Nephron (organoid): ENCODE data around the gene PDCD7.
"Not testable (repeated sequence)": the region's sequence is repeated elsewhere in the genome, so short reads cannot be mapped to it uniquely, and the experiment has no call there.

Experiments
- H3K27ac Mint-ChIP-seq, 3 experiments: 2 replicates each; pipeline ENCODE4 v1.8.0; 2020; ENCODE audit warnings: mixed read lengths in 3 of 3, mild to moderate bottlenecking in 2 of 3, moderate library complexity in 1 of 3
- H3K27me3 Mint-ChIP-seq: 2 replicates; pipeline ENCODE4 v1.8.0; 2021; ENCODE audit warnings: low read depth, mild to moderate bottlenecking, moderate library complexity, mixed read lengths
- H3K36me3 Mint-ChIP-seq: 2 replicates; pipeline ENCODE4 v1.8.0; 2020; ENCODE audit warnings: low read depth, mixed read lengths
- H3K4me1 Mint-ChIP-seq: 2 replicates; pipeline ENCODE4 v1.8.0; 2020; ENCODE audit warnings: mixed read lengths
- H3K4me3 Mint-ChIP-seq, 3 experiments: 2 replicates each; pipeline ENCODE4 v1.8.0; 2020; ENCODE audit warnings: mild to moderate bottlenecking in 3 of 3, mixed read lengths in 3 of 3, moderate library complexity in 2 of 3
- H3K9me3 Mint-ChIP-seq: 2 replicates; pipeline ENCODE4 v1.8.0; 2020; ENCODE audit warnings: mixed read lengths
- CTCF ChIP-seq, 3 experiments: fragments of 200-600 bp; sonication (generic); IDR thresholded peaks; one replicate each; pipeline ENCODE4 v1.5.0; 2021; ENCODE audit warnings: antibody characterized with exemption in 3 of 3; ENCODE audit not compliant: unreplicated experiment in 3 of 3

PDCD7 gene, protein sequence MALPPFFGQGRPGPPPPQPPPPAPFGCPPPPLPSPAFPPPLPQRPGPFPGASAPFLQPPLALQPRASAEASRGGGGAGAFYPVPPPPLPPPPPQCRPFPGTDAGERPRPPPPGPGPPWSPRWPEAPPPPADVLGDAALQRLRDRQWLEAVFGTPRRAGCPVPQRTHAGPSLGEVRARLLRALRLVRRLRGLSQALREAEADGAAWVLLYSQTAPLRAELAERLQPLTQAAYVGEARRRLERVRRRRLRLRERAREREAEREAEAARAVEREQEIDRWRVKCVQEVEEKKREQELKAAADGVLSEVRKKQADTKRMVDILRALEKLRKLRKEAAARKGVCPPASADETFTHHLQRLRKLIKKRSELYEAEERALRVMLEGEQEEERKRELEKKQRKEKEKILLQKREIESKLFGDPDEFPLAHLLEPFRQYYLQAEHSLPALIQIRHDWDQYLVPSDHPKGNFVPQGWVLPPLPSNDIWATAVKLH

DNA sequence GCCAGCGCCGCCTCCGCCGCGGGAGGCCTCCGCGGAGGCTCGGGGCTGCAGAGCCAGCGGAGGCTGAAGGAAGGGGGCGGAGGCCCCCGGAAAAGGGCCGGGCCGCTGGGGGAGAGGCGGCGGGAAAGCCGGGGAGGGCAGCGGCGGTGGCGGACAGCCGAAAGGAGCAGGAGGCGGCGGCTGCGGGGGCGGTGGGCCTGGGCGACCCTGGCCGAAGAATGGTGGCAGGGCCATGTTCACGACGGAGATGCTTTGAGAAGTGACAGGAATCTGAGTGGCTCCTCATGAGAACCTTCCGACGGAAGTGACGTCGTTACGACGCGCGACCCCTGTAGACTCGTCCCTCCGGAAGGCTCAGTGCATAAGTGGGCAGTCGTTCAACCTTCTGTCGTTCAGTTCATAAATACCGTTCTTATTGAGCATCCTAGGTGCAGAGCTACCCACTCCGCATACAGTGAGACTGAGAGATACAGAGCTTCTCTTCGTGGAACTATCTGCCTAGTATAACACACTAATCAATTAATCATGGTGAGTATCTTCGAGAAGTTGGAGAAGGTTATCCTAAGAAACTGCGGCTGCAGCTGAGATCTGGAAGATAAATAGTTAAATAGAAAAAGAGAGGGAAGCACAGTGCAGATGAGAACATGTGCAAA lies at the start of gene PDCD7:
Gene PDCD7 (minus strand): TSS at position 261 of the 653 bp plus-strand sequence. CDS start 27 bp downstream, at position 234.
- Mint-ChIP-seq H3K9me3 (peaks cover 16% of the 10 kb centered on the region), H3K4me3 (peak within 1 kb of the TSS; percentile 90 to 94 (median 94)), H3K4me1 (peaks cover 18% of the 10 kb centered on the region), H3K27me3 (no peaks in the 10 kb centered on the region), H3K27ac (peak within 1 kb of the TSS; percentile 95 to 98 (median 97)), H3K36me3 (peaks cover 30% of the 10 kb centered on the region)
- TF ChIP-seq CTCF (IDR thresholded peaks at IDR 0.05; ENCODE audit: unreplicated experiment in 3 of 3): no peak

- no peaks in the 10 kb centered on the region for H3K9me3 Mint-ChIP-seq
- H3K27me3 Mint-ChIP-seq: no peaks in the 10 kb centered on the region
- H3K36me3 Mint-ChIP-seq: peaks cover 23% of the 10 kb centered on the region
- H3K4me3 Mint-ChIP-seq: peak overlapping the region; percentile 99
- H3K4me1 Mint-ChIP-seq: peaks cover 19% of the 10 kb centered on the region
- TF ChIP-seq CTCF (IDR thresholded peaks at IDR 0.05; ENCODE audit: unreplicated experiment in 3 of 3): no peak
- H3K27ac Mint-ChIP-seq: peak overlapping the region; percentile 16 to 99 (median 35)
These were observed 48.9 kb upstream of the PDCD7 start for GRCh38 chr15:65182538-65182937.

DNA sequence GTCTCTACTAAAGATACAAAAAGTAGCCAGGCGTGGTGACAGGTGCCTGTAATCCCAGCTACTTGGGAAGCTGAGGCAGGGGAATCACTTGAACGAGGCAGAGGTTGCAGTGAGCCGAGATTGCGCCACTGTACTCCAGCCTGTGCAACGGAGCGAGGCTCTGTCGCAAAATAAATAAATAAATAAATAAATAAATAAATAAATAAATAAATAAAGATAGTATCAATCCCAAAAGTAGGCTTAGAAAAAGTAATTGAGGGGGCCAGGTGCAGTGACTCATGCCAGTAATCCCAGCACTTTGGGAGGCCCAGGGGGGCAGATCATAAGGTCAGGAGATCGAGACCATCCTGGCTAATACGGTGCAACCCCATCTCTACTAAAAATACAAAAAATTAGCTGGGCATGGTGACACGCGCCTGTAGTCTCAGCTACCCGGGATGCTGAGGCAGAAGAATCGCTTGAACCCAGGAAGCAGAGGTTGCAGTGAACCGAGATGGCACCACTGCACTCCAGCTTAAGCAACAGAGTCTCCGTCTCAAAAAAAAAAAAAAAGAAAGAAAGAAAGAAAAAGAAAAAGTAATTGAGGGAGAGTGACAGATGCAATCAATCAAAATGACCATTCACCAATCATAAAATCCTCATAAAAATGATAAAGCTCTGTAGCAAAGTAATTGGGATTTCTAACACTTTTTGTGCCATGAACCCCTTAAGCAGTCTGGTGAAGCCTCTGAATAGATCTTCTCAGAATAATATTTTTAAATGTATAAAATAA lies 48.2 kb upstream of the PDCD7 start:
- not testable (repeated sequence) for H3K27me3 Mint-ChIP-seq, H3K9me3 Mint-ChIP-seq
- Mint-ChIP-seq H3K36me3 (peaks cover 28% of the 10 kb centered on the region), H3K4me3 (peak overlapping the region; percentile 64 to 76 (median 69)), H3K4me1 (peaks cover 19% of the 10 kb centered on the region), H3K27ac (peak overlapping the region in 1 of 3 experiments; percentile 43)

DNA sequence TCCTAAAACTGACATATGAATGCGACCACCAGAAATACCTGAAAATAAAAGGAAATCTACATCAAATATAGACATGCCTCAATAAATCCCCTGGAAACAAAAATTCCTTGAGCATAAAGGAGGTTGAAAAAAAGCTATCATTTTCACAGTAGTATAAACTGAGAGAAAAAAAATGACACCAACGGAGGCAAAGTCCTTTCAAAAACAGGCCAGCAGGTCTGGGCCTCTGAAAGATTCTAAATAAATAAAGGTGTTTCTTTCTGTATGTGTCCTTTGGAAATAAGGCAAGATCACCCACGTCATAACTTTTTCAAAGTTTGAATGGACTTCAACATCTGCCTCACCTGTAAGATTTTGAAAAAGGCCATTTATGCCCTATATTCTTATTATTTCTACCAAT lies 46.6 kb upstream of the PDCD7 start:
- no peak overlapping the region for H3K4me3 Mint-ChIP-seq
- H3K27me3 Mint-ChIP-seq: no peaks in the 10 kb centered on the region
- H3K9me3 Mint-ChIP-seq: no peaks in the 10 kb centered on the region
- H3K27ac Mint-ChIP-seq: no peak overlapping the region
- peaks cover 19% of the 10 kb centered on the region for H3K4me1 Mint-ChIP-seq
- no peak for TF ChIP-seq CTCF (IDR thresholded peaks at IDR 0.05; ENCODE audit: unreplicated experiment in 3 of 3)
- peaks cover 37% of the 10 kb centered on the region for H3K36me3 Mint-ChIP-seq

GRCh38 chr15:65177901-65178300 lies 44.3 kb upstream of the PDCD7 start:
- Mint-ChIP-seq H3K9me3 (no peaks in the 10 kb centered on the region), H3K36me3 (peaks cover 49% of the 10 kb centered on the region), H3K27ac (no peak overlapping the region), H3K4me1 (peaks cover 8% of the 10 kb centered on the region), H3K4me3 (no peak overlapping the region), H3K27me3 (no peaks in the 10 kb centered on the region)
- no peak for TF ChIP-seq CTCF (IDR thresholded peaks at IDR 0.05; ENCODE audit: unreplicated experiment in 3 of 3)

- TF ChIP-seq CTCF (IDR thresholded peaks at IDR 0.05; ENCODE audit: unreplicated experiment in 3 of 3): no peak
- H3K36me3 Mint-ChIP-seq: peaks cover 63% of the 10 kb centered on the region
- H3K27ac Mint-ChIP-seq: peak overlapping the region in 1 of 3 experiments; percentile 3
- no peak overlapping the region for H3K4me3 Mint-ChIP-seq
- no peaks in the 10 kb centered on the region for H3K27me3 Mint-ChIP-seq
- H3K4me1 Mint-ChIP-seq: peaks cover 1% of the 10 kb centered on the region
- H3K9me3 Mint-ChIP-seq: no peaks in the 10 kb centered on the region
These were observed 42.4 kb upstream of the PDCD7 start for GRCh38 chr15:65176056-65176455.
